Measurements from ENCODE around the gene CCDC3.

CCDC3 gene

DNA sequence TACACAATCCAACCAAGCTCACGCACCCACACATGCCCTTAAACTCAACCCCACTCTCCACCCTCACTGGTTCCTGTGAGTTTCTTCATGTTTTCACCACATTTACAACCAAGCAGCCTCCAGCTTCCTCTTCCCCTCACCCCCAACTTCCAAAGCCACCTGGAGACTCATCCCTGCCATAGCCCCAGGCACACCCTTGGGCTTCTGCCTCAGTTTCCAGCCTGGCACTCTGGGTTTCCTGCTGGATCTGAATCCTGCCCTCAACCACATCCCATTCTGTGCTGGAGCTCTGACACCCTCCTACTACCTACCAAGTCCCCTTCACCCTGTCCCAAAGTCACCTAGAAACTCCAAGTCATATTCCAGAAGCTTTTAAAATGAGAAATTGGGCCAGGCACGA, 29.4 kb downstream of the CCDC3 start:
- Histone ChIP-seq H3K9me2 (ENCODE audit: low read depth, low read length) (no peaks in the 10 kb centered on the region), H2AFZ (ENCODE audit: low read length) (no peak overlapping the region), H3K4me3 (ENCODE audit: low read depth, low read length, poor library complexity, severe bottlenecking) (no peak overlapping the region), H3K27me3 (ENCODE audit: insufficient read depth, low read length) (no peaks in the 10 kb centered on the region), H3K9me3 (ENCODE audit: low read length) (no peaks in the 10 kb centered on the region), H4K20me1 (ENCODE audit: insufficient read depth, low read length) (no peaks in the 10 kb centered on the region), H3K9ac (ENCODE audit: low read length) (no peak overlapping the region), H3K79me2 (ENCODE audit: insufficient read depth, low read length) (no peaks in the 10 kb centered on the region), H3K4me2 (ENCODE audit: low read length) (no peak overlapping the region), H3K4me1 (ENCODE audit: insufficient read depth, low read length, severe bottlenecking) (no peaks in the 10 kb centered on the region), H3K36me3 (ENCODE audit: insufficient read depth, low read length) (no peaks in the 10 kb centered on the region), H3K27ac (ENCODE audit: low read depth, low read length, poor library complexity, severe bottlenecking) (no peak overlapping the region), H3F3A (ENCODE audit: insufficient read depth, low read length) (no peaks in the 10 kb centered on the region)
- TF ChIP-seq EZH2 (IDR thresholded peaks at IDR 0.05; ENCODE audit: borderline replicate concordance, low read length): no peak
- TF ChIP-seq CTCF (IDR thresholded peaks at IDR 0.05; ENCODE audit: low read length): no peak

DNA sequence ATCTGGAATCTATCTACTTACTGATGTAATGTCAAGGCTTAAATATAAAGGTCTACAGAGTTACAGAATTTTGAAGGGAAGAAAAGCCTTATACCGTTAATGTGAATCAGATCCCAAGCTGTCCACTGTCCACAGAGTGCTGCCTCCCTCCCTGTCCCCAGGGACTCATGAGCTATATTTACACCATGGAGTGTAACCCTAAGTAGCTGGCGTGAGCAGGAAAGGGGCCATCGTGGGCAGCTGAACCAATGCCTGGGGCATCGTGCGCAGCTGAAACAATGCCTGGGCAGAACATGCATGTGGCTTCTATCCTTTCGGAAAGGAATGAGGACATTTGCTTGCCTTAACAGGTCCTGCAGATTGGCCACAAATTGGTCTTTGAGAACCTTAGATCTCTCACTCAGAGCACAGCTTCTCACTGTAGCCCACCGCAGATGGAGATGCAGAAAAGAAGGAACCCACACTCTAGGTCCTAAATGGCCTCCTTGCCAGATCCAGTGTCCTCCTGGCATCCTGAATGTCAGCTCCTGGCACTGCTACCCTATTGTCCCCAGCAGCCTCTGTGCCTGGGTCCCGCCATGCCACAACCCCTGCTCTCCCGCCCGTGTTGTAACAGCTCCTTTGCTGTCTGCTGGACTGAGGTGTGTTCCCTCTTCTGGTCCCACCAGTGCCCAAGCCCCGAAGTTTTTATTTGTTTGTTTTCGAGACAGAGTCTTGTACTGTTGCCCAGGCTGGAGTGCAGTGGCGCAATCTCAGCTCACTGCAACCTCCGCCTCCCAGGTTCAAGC, 30.3 kb downstream of the CCDC3 start:
- Histone ChIP-seq H3K27me3 (ENCODE audit: insufficient read depth, low read length) (no peaks in the 10 kb centered on the region), H3K4me2 (ENCODE audit: low read length) (no peak overlapping the region), H3K4me3 (ENCODE audit: low read depth, low read length, poor library complexity, severe bottlenecking) (no peak overlapping the region), H3K36me3 (ENCODE audit: insufficient read depth, low read length) (no peaks in the 10 kb centered on the region), H3F3A (ENCODE audit: insufficient read depth, low read length) (no peaks in the 10 kb centered on the region), H3K9me3 (ENCODE audit: low read length) (no peaks in the 10 kb centered on the region), H2AFZ (ENCODE audit: low read length) (no peak overlapping the region), H4K20me1 (ENCODE audit: insufficient read depth, low read length) (no peaks in the 10 kb centered on the region), H3K9ac (ENCODE audit: low read length) (no peak overlapping the region), H3K27ac (ENCODE audit: low read depth, low read length, poor library complexity, severe bottlenecking) (no peak overlapping the region), H3K79me2 (ENCODE audit: insufficient read depth, low read length) (no peaks in the 10 kb centered on the region), H3K4me1 (ENCODE audit: insufficient read depth, low read length, severe bottlenecking) (no peaks in the 10 kb centered on the region), H3K9me2 (ENCODE audit: low read depth, low read length) (no peaks in the 10 kb centered on the region)
- no peak for TF ChIP-seq CTCF (IDR thresholded peaks at IDR 0.05; ENCODE audit: low read length)
- no peak for TF ChIP-seq EZH2 (IDR thresholded peaks at IDR 0.05; ENCODE audit: borderline replicate concordance, low read length)

GRCh38 chr10:12969951-12970350, 31.6 kb downstream of the CCDC3 start:
- no peak overlapping the region for H3K27ac ChIP-seq (ENCODE audit: low read depth, low read length, poor library complexity, severe bottlenecking)
- no peak for TF ChIP-seq EZH2 (IDR thresholded peaks at IDR 0.05; ENCODE audit: borderline replicate concordance, low read length)
- no peak for TF ChIP-seq CTCF (IDR thresholded peaks at IDR 0.05; ENCODE audit: low read length)

More at GRCh38 chr10:12969951-12970350, 31.6 kb downstream of the CCDC3 start:
- H3K4me3 ChIP-seq (ENCODE audit: low read depth, low read length, poor library complexity, severe bottlenecking): no peak overlapping the region
- H2AFZ ChIP-seq (ENCODE audit: low read length): no peak overlapping the region
- no peaks in the 10 kb centered on the region for H3F3A ChIP-seq (ENCODE audit: insufficient read depth, low read length)
- no peaks in the 10 kb centered on the region for H3K79me2 ChIP-seq (ENCODE audit: insufficient read depth, low read length)
- H4K20me1 ChIP-seq (ENCODE audit: insufficient read depth, low read length): no peaks in the 10 kb centered on the region
- H3K9me2 ChIP-seq (ENCODE audit: low read depth, low read length): no peaks in the 10 kb centered on the region
- no peaks in the 10 kb centered on the region for H3K27me3 ChIP-seq (ENCODE audit: insufficient read depth, low read length)
- H3K9ac ChIP-seq (ENCODE audit: low read length): no peak overlapping the region
- no peak overlapping the region for H3K4me2 ChIP-seq (ENCODE audit: low read length)
- no peaks in the 10 kb centered on the region for H3K36me3 ChIP-seq (ENCODE audit: insufficient read depth, low read length)
- H3K9me3 ChIP-seq (ENCODE audit: low read length): no peaks in the 10 kb centered on the region
- H3K4me1 ChIP-seq (ENCODE audit: insufficient read depth, low read length, severe bottlenecking): no peaks in the 10 kb centered on the region

Data from OCI-LY1 (cell line).